ENCODE measurements around the gene ZNF345. TPM values are rescaled to one million over a fixed set of nuclear protein-coding genes. Genes with fewer than 3 reads are reported as not detected.

Gene ZNF345
- total and polyA plus RNA-seq, 2 of the 8 experiments (the other 6 are each of a cell fraction or from before 2014, with no cell fraction given) = 3.2 to 5.1 TPM

DNA sequence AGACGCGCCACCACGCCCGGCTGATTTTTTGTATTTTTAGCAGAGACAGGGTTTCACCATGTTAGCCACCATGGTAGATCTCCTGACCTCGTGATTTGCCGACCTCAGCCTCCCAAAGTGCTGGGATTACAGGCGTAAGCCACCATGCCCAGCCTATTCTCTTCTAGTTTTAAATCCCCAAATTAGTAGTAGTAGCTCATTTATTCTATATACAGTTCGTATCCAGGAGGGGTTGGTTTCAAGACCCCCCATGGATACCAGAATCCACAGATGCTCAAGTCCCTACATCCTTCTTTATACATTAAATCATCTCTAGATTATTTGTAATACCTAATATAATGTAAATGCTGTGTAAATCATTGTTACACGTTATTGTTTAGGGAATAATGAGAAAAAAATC, 67.4 kb downstream of the ZNF345 start (continued):
- TF ChIP-seq CHD7 (IDR thresholded peaks at IDR 0.05; ENCODE audit: insufficient replicate concordance, low read length) (no peak), KDM4A (IDR thresholded peaks at IDR 0.05; ENCODE audit: low read depth, low read length, severe bottlenecking) (no peak), JUND (IDR thresholded peaks at IDR 0.05; ENCODE audit: low read length) (no peak), ZNF274 (IDR thresholded peaks at IDR 0.05; ENCODE audit: borderline replicate concordance, extremely low read depth, low read length) (no peak), SP4 (IDR thresholded peaks at IDR 0.05; ENCODE audit: low read length) (no peak), NRF1 (IDR thresholded peaks at IDR 0.05; ENCODE audit: low read depth, low read length) (no peak), ATF3 (IDR thresholded peaks at IDR 0.05; ENCODE audit: insufficient read depth, low read depth, low read length) (no peak), BCL11A (IDR thresholded peaks at IDR 0.05; ENCODE audit: low read depth in 2 of 2, low read length in 2 of 2) (no peak), RBBP5 (IDR thresholded peaks at IDR 0.05; ENCODE audit: borderline replicate concordance, low read depth, low read length) (no peak), FOSL1 (IDR thresholded peaks at IDR 0.05; ENCODE audit: insufficient read depth, low read depth, low read length) (no peak), BACH1 (IDR thresholded peaks at IDR 0.05; ENCODE audit: low read length) (no peak), EP300 (IDR thresholded peaks at IDR 0.05; ENCODE audit: borderline replicate concordance in 1 of 2, low read depth in 2 of 2, low read length in 2 of 2) (no peak)

Data from H1 (cell line).